MM.1S (cell line): ENCODE measurements around the gene FAM110A.
A peak's percentile ranks its signal among the peaks of the same experiment; 100 is the strongest.

Source experiments
- DNase-seq: peaks from one replicate; pipeline ENCODE4 v3.0.0-alpha.2; 2015
- H2AFZ ChIP-seq: fragments of 300-600 bp; sonication (generic); 2 replicates; pipeline ENCODE4 v1.6.0; 2016; ENCODE audit warnings: antibody characterized with exemption, low read length
- H3F3A ChIP-seq: fragments of 300-600 bp; sonication (generic); 2 replicates; pipeline ENCODE4 v1.6.1; 2016; ENCODE audit warnings: mild to moderate bottlenecking, antibody characterized with exemption, low read length, moderate library complexity, mixed read lengths; ENCODE audit not compliant: insufficient read depth
- H3K27ac ChIP-seq: fragments of 300-600 bp; sonication (generic); 2 replicates; pipeline ENCODE4 v1.5.1; 2016; ENCODE audit warnings: mild to moderate bottlenecking, low read length
- H3K27me3 ChIP-seq: fragments of 300-600 bp; sonication (generic); replicated peaks from 2 replicates; pipeline ENCODE4 v1.6.0; 2016; ENCODE audit warnings: low read length; ENCODE audit not compliant: insufficient read depth
- H3K36me3 ChIP-seq: fragments of 300-600 bp; sonication (generic); replicated peaks from 2 replicates; pipeline ENCODE4 v1.6.1; 2016; ENCODE audit warnings: mild to moderate bottlenecking, low read length, mixed read lengths; ENCODE audit not compliant: insufficient read depth
- H3K4me1 ChIP-seq: fragments of 300-600 bp; sonication (generic); 2 replicates; pipeline ENCODE4 v1.6.1; 2016; ENCODE audit warnings: low read length, mixed read lengths
- H3K4me2 ChIP-seq: fragments of 300-600 bp; sonication (generic); 2 replicates; pipeline ENCODE4 v1.6.0; 2016; ENCODE audit warnings: low read depth, low read length
- H3K4me3 ChIP-seq: fragments of 300-600 bp; sonication (generic); 2 replicates; pipeline ENCODE4 v1.5.1; 2016; ENCODE audit warnings: low read length, mixed read lengths
- H3K79me2 ChIP-seq: fragments of 300-600 bp; sonication (generic); 2 replicates; pipeline ENCODE4 v1.6.1; 2016; ENCODE audit warnings: mixed run types, low read length, mixed read lengths
- H3K9ac ChIP-seq: fragments of 300-600 bp; sonication (generic); 2 replicates; pipeline ENCODE4 v1.6.1; 2016; ENCODE audit warnings: low read length, mixed read lengths
- H3K9me2 ChIP-seq: fragments of 300-600 bp; sonication (generic); replicated peaks from 2 replicates; pipeline ENCODE4 v1.6.1; 2016; ENCODE audit warnings: mild to moderate bottlenecking, low read length, mixed read lengths; ENCODE audit not compliant: insufficient read depth
- H3K9me3 ChIP-seq: fragments of 300-600 bp; sonication (generic); replicated peaks from 2 replicates; pipeline ENCODE4 v1.6.1; 2016; ENCODE audit warnings: mild to moderate bottlenecking, low read length, mixed read lengths; ENCODE audit not compliant: insufficient read depth
- H4K20me1 ChIP-seq: fragments of 300-600 bp; sonication (generic); 2 replicates; pipeline ENCODE4 v1.6.1; 2016; ENCODE audit warnings: mild to moderate bottlenecking, low read length, moderate library complexity, mixed read lengths; ENCODE audit not compliant: insufficient read depth
- EZH2 ChIP-seq: fragments of 300-600 bp; sonication (generic); optimal IDR thresholded peaks from 2 replicates; pipeline ENCODE3; 2017; ENCODE audit warnings: low read depth, mild to moderate bottlenecking, antibody characterized with exemption, low read length, mixed read lengths
- EZH2phosphoT487 ChIP-seq: fragments of 300-600 bp; sonication (generic); IDR thresholded peaks from 2 replicates; pipeline ENCODE4 v1.6.1; 2018; ENCODE audit warnings: antibody characterized with exemption, low read length
- TF ChIP-seq, protein P1 (sequence below): fragments of 300-600 bp; sonication (generic); IDR thresholded peaks from 2 replicates; pipeline ENCODE4 v1.5.1; 2016; ENCODE audit warnings: antibody characterized with exemption, low read length, mixed read lengths

FAM110A gene

DNA sequence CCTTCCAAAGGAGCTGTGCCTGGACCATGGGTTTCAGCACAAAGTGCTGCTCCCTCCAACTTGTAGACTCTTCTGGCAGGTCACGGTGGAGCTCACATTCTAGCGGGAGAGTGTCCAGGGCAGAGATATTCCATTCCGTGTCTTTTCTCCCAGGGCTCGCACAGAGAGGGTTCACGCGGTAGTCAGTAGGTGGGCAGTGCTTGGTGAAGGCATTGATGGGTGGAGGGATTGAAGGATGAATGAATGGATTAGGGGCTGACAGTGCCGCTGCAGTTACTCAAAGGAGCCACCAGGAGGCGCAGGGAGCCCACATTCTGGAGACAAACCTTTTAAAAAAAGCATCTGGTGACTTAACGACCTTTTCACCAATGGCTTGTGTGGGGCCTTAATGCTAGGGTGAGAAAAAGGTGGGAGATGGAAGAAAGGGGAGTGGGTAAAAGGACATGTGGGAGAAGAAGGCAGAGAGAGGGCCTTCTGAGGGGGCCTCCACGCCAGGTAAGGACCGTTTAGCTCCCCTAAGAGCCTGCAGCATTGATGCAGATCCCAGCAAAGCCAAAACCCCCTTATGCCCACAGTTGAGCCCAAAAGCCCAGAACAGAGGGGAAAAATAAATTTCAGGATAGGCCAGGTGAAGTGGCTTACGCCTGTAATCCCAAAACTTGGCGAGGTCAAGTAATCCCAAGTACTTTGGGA, 17.5 kb upstream of the FAM110A start:
- Histone ChIP-seq H3K4me1 (no peaks in the 10 kb centered on the region), H3F3A (no peaks in the 10 kb centered on the region), H3K27ac (no peak overlapping the region), H3K27me3 (no peaks in the 10 kb centered on the region), H3K9me3 (no peaks in the 10 kb centered on the region), H3K4me2 (no peak overlapping the region), H3K79me2 (no peaks in the 10 kb centered on the region), H3K9ac (no peak overlapping the region), H3K9me2 (no peaks in the 10 kb centered on the region), H3K36me3 (no peaks in the 10 kb centered on the region), H3K4me3 (no peak overlapping the region), H4K20me1 (no peaks in the 10 kb centered on the region), H2AFZ (no peak overlapping the region)
- TF ChIP-seq, protein P1, sequence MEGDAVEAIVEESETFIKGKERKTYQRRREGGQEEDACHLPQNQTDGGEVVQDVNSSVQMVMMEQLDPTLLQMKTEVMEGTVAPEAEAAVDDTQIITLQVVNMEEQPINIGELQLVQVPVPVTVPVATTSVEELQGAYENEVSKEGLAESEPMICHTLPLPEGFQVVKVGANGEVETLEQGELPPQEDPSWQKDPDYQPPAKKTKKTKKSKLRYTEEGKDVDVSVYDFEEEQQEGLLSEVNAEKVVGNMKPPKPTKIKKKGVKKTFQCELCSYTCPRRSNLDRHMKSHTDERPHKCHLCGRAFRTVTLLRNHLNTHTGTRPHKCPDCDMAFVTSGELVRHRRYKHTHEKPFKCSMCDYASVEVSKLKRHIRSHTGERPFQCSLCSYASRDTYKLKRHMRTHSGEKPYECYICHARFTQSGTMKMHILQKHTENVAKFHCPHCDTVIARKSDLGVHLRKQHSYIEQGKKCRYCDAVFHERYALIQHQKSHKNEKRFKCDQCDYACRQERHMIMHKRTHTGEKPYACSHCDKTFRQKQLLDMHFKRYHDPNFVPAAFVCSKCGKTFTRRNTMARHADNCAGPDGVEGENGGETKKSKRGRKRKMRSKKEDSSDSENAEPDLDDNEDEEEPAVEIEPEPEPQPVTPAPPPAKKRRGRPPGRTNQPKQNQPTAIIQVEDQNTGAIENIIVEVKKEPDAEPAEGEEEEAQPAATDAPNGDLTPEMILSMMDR, result peak; percentile 96
- no peak for TF ChIP-seq EZH2
- peak; percentile 63 for DNase-seq

DNA sequence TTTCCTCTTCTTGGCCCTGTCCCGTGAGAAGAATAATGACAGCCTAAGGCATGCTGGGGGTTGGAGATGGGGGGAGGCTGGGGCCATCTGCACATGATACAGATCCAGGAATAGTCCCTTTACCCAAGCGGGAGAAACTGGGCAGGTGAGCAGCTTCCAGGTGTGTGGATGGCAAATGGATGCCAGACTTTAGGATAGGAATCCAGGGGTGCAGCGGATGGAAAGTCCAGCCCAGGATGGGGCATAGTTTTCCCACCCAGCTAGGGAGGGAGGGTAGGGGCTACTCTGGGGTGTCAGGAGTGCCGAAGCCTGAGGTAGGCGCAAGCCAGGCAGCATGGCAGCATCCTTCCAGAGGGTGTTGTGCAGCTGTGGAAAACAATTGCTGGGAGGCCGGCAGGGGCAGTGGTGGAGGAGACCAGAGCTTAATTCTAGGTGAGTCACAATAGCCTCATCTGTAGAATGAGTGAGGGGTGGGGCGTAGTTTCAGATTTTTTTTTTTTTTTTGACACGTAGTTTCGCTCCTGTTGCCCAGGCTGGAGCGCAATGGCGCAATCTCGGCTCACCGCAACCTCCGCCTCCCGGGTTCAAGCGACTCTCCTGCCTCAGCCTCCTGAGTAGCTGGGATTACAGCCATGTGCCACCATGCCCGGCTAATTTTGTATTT, 15.4 kb upstream of the FAM110A start:
- Histone ChIP-seq H3F3A (no peaks in the 10 kb centered on the region), H3K79me2 (no peaks in the 10 kb centered on the region), H3K4me2 (no peak overlapping the region), H3K36me3 (no peaks in the 10 kb centered on the region), H3K9me2 (no peaks in the 10 kb centered on the region), H3K4me1 (no peaks in the 10 kb centered on the region), H4K20me1 (no peaks in the 10 kb centered on the region), H3K9ac (no peak overlapping the region), H3K27me3 (no peaks in the 10 kb centered on the region), H3K4me3 (no peak overlapping the region), H2AFZ (no peak overlapping the region), H3K27ac (no peak overlapping the region), H3K9me3 (no peaks in the 10 kb centered on the region)
- no peak for DNase-seq
- TF ChIP-seq EZH2phosphoT487 (no peak), EZH2 (no peak)
- TF ChIP-seq, protein P1, result no peak

DNA sequence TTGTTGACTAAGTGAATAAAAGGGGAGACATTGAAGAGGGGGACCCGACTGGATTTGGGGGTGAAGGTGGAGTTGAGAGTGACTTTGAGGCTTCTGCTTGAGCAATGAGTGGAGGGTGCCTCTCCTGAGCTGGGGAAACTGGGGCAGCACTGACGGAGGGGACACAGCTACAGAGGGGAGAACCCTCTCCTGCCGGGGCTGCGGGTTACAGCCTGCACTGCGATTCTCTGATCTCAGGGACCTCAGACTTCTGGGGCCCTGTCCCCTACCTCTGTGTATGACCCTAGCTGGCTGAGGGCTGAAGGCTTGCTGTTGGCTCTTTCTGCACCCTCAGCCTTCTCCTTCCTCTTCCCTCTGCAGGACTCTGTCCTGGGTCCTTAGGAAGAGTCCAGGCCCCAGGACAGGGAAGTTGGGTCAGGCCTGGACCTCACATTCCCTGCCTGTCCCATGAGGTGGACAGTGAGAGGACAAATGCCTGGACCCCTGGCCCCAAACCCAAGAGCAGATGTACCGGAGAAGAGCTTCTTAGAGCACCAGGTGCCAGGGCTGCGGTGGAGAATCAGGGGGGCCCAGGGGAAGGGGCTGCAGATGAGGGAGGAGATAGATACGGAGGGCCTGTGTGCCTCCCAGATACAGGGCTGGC, 13.7 kb upstream of the FAM110A start:
- DNase-seq, result no peak
- Histone ChIP-seq H3K9me3 (no peaks in the 10 kb centered on the region), H3K4me1 (no peaks in the 10 kb centered on the region), H3K79me2 (no peaks in the 10 kb centered on the region), H4K20me1 (no peaks in the 10 kb centered on the region), H3K9me2 (no peaks in the 10 kb centered on the region), H3K4me2 (no peak overlapping the region), H2AFZ (no peak overlapping the region), H3K36me3 (no peaks in the 10 kb centered on the region), H3K27me3 (no peaks in the 10 kb centered on the region), H3F3A (no peaks in the 10 kb centered on the region), H3K4me3 (no peak overlapping the region), H3K9ac (no peak overlapping the region), H3K27ac (no peak overlapping the region)
- TF ChIP-seq EZH2, result no peak
- TF ChIP-seq, protein P1, result no peak
- TF ChIP-seq EZH2phosphoT487, result no peak
